Adrenal gland (tissue), 12 donors: ENCODE data around the gene CIZ1. TPM values are rescaled to one million over a fixed set of nuclear protein-coding genes. Genes with fewer than 3 reads are reported as not detected.

ENCODE experiments used
- DNase-seq, 7 donors: peaks; one replicate each; pipeline ENCODE4 v3.0.0-alpha.2; 2019 to 2020
- H3K27ac ChIP-seq, 5 donors: fragments of 200-600 bp; sonication (generic) in 4 of 5; 1 replicate in 3 of 5; 2 replicates in 2 of 5; pipeline versions ENCODE4 v1.5.1 to v1.8.0; 2016 to 2020; ENCODE audit warnings: mild to moderate bottlenecking in 1 of 5
- H3K27me3 ChIP-seq: fragments of 200-600 bp; 2 replicates; pipeline ENCODE4 v1.8.0; 2021
- H3K36me3 ChIP-seq, 2 donors: fragments of 200-600 bp; replicated peaks in 1 of 2; 1 replicate in 1 of 2; 2 replicates in 1 of 2; pipeline versions ENCODE4 v1.5.1 to v1.8.0; 2018 to 2022
- H3K4me1 ChIP-seq, 2 donors: fragments of 200-600 bp; replicated peaks in 1 of 2; 1 replicate in 1 of 2; 2 replicates in 1 of 2; pipeline versions ENCODE4 v1.5.1 to v1.8.0; 2018 to 2021
- H3K4me3 ChIP-seq, 4 donors: fragments of 200-600 bp; sonication (generic) in 3 of 4; one replicate each; pipeline ENCODE4 v1.5.1; 2016 to 2018
- H3K9me3 ChIP-seq, 3 donors: fragments of 200-600 bp; sonication (generic) in 1 of 3; replicated peaks in 1 of 3; 1 replicate in 2 of 3; 2 replicates in 1 of 3; pipeline versions ENCODE4 v1.5.1 to v1.8.0; 2016 to 2021
- POLR2A ChIP-seq, 2 donors: fragments of 450-650 bp; IDR thresholded peaks; one replicate each; pipeline ENCODE4 v1.6.1; 2017; ENCODE audit warnings: antibody characterized with exemption in 2 of 2, mild to moderate bottlenecking in 2 of 2, moderate library complexity in 1 of 2
- WGBS, 4 donors: extraction: QIAGEN DNeasy Blood & Tissue Kit in 2 of 4; methylation state at CpG; one replicate each; pipeline versions ENCODE4 v1.1.5 to v1.1.7; 2013 to 2017; 5-methylcytosine and 5-hydroxymethylcytosine counted together
- intact Hi-C, 2 donors: fragments of 100-400 bp; cut with DNase I; formaldehyde crosslinking; loops; one replicate each; pipeline versions ENCODE4 v1.14.1 to v1.15.0; 2022 to 2023
- polyA plus RNA-seq, 3 donors: library from polyadenylated mRNA; stranded (reverse); fragments of 200-250 nt in 2 of 3; fragments of 350-450 nt in 1 of 3; fragmentation: Illumina TruSeq in 1 of 3; extraction: RNeasy Lipid Tissue Mini Kit (QIAGEN cat#74804) in 1 of 3; gene quantifications; one replicate each; pipeline ENCODE4 v1.2.3, GENCODE V29; 2013 to 2014
- total RNA-seq, 9 donors: library from RNA; depleted of rRNA in 4 of 9; stranded (reverse); fragments of >200 nt in 4 of 9; fragments of 120-200 nt in 1 of 9; fragmentation: NEBNext Ultra II Directional in 1 of 9; extraction: Animal tissue kit (Norgen Biotek cat#: 25700) in 1 of 9; gene quantifications; one replicate each; pipeline versions ENCODE4 v1.1.0 to v1.2.4, GENCODE V29; 2013 to 2023
- TF ChIP-seq, protein P1 (sequence below), 6 experiments: fragments of 450-650 bp in 4 of 6; fragments of 200-600 bp in 2 of 6; sonication (generic) in 1 of 6; IDR thresholded peaks; 1 replicate in 5 of 6; 2 replicates in 1 of 6; pipeline versions ENCODE4 v1.5.1 to v1.8.0; 2016 to 2021; ENCODE audit warnings: antibody characterized with exemption in 6 of 6, mild to moderate bottlenecking in 2 of 6, moderate library complexity in 1 of 6
- donor health status: healthy with polysubstance abuse.
- donor health status: Bipolar disorder and iron deficiency.
- donor health status: DM: yes; HTN: yes; CAD: no.
- donor health status: DM: no; HTN: no; CAD: no.
- donor health status: DM: no; HTN: no; CAD: no.
- donor health status: DM: yes; HTN: yes; CAD: no.

CIZ1 gene
- total and polyA plus RNA-seq, 12 donors: 25.3 to 142 (median 80.4) TPM

DNA sequence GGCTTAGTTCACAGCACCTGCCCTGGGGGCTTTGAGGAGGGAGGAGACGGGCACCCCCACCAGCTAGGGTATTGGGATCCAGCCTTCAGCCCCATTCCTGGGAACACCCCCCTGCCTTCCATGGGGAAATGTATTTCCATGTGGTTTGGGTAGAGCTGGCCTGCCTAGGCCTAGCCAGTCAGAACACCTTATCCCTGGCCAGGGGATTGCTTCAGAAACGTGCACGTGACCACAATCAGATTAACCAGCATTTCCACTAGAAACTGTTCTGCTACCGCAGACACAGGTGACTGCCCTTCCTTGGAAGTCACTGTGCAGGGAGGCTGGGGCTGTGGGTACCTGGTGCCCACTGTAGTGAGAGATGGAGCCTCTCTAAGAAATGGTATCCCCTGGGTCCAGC, 17.3 kb downstream of the CIZ1 start:
- H3K4me1 ChIP-seq: peaks cover 24 to 33% of the 10 kb centered on the region in 2 donors
- H3K4me3 ChIP-seq: no peak overlapping the region
- 65 to 98% (median 88%) methylated on average over 4 of the region's 4 CpGs for WGBS, 4 donors
- intact Hi-C loops: no loop called here
- DNase-seq: peak in 1 of 7 donors; percentile 17
- no peaks in the 10 kb centered on the region for H3K9me3 ChIP-seq
- H3K27me3 ChIP-seq: no peaks in the 10 kb centered on the region
- no peak for TF ChIP-seq POLR2A (IDR thresholded peaks at IDR 0.05)
- TF ChIP-seq, protein P1, sequence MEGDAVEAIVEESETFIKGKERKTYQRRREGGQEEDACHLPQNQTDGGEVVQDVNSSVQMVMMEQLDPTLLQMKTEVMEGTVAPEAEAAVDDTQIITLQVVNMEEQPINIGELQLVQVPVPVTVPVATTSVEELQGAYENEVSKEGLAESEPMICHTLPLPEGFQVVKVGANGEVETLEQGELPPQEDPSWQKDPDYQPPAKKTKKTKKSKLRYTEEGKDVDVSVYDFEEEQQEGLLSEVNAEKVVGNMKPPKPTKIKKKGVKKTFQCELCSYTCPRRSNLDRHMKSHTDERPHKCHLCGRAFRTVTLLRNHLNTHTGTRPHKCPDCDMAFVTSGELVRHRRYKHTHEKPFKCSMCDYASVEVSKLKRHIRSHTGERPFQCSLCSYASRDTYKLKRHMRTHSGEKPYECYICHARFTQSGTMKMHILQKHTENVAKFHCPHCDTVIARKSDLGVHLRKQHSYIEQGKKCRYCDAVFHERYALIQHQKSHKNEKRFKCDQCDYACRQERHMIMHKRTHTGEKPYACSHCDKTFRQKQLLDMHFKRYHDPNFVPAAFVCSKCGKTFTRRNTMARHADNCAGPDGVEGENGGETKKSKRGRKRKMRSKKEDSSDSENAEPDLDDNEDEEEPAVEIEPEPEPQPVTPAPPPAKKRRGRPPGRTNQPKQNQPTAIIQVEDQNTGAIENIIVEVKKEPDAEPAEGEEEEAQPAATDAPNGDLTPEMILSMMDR (IDR thresholded peaks at IDR 0.05): no peak
- H3K27ac ChIP-seq: peak overlapping the region; percentile 39 to 92 (median 87)
- H3K36me3 ChIP-seq: peaks cover 0 to 62% of the 10 kb centered on the region in 2 donors

DNA sequence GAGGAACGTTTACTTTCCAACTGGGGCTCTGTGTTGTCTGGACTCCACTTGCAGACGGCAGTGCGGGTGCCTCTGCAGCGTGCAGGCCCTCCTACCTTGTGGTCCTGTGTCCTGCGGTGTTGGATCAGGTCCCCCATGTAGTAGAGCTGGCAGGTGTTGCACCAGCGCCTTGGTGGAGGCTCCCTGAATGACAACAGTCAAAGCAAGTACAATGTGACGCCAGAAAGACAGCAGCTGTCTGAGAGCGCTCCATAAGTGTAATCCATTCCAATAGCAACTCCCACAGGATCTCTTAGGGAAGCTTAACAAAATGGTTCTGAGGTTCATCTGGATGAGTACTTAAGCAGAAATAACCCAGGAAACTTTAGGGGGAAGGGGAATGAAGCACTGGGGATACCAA, 21.4 kb downstream of the CIZ1 start:
- Histone ChIP-seq H3K4me1 (peaks cover 5 to 6% of the 10 kb centered on the region in 2 donors), H3K36me3 (peaks cover 0 to 58% of the 10 kb centered on the region in 2 donors), H3K27ac (no peak overlapping the region), H3K9me3 (no peaks in the 10 kb centered on the region), H3K4me3 (no peak overlapping the region), H3K27me3 (no peaks in the 10 kb centered on the region)
- DNase-seq: no peak
- TF ChIP-seq, protein P1 (IDR thresholded peaks at IDR 0.05): no peak
- TF ChIP-seq POLR2A (IDR thresholded peaks at IDR 0.05): no peak
- intact Hi-C loops: no loop called here
- 90 to 97% (median 92%) methylated on average over 2 to 8 of the region's 8 CpGs for WGBS, 4 donors

DNA sequence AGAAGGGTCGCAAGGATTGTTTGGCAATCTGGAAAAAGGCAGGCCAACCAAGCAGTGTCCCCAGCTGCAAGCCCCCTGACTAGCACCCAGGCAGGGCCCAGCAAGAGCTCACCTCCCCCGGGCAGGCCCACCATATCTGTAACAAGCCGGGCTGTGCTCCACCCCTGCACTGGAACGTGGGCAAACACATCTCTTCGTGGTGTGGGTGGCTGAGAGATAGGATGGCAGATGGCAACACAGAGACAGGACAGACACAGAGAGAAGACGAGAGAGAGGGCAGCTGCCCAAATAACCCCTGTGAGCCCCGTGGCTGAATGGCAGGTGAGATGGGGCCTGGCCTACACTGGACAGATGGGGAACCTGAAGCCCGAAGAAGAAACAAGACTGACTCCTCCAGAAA, 21.9 kb downstream of the CIZ1 start:
- Histone ChIP-seq H3K4me1 (peaks cover 5 to 6% of the 10 kb centered on the region in 2 donors), H3K36me3 (peaks cover 0 to 57% of the 10 kb centered on the region in 2 donors), H3K27me3 (no peaks in the 10 kb centered on the region), H3K4me3 (no peak overlapping the region), H3K27ac (no peak overlapping the region), H3K9me3 (no peaks in the 10 kb centered on the region)
- WGBS, 4 donors: 85 to 89% (median 86%) methylated on average over 6 to 8 of the region's 8 CpGs
- no peak for TF ChIP-seq POLR2A (IDR thresholded peaks at IDR 0.05)
- TF ChIP-seq, protein P1 (IDR thresholded peaks at IDR 0.05): no peak
- no peak for DNase-seq
- intact Hi-C loops: no loop called here

DNA sequence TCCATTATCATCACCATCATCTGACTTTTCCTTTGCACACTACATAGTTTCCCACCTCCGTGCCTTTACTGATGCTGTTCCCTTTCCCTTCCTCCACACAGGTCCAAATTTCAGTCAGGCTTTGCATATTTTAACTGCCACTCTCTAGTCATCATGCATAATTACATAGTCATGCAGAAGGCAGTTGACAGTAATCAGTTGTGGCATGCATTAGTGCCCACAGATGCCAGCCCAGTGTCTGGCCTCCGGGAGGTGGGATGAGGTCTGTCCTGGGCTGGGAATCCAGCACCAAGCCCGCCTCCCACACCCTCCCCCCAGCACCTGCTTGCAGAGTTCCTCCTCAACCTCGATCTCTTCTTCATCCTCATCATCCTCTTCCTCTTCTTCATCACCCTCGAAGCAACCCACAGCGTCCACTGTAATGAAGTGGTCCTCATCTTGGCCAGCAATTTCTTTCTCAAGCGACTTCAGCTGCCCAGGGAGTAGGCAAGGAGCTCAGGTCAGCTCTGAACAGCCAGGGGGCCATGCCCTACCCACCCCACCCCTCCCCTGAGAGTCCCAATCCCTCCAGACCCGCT, 22.6 kb downstream of the CIZ1 start:
- intact Hi-C loops: no loop called here
- WGBS, 4 donors: 91 to 93% (median 92%) methylated on average over 7 to 8 of the region's 8 CpGs
- H3K4me1 ChIP-seq: peaks cover 10 to 11% of the 10 kb centered on the region in 2 donors
- H3K4me3 ChIP-seq: no peak overlapping the region
- DNase-seq: no peak
- TF ChIP-seq, protein P1 (IDR thresholded peaks at IDR 0.05): no peak
- TF ChIP-seq POLR2A (IDR thresholded peaks at IDR 0.05): no peak
- no peak overlapping the region for H3K27ac ChIP-seq
- H3K9me3 ChIP-seq: no peaks in the 10 kb centered on the region
- H3K27me3 ChIP-seq: no peaks in the 10 kb centered on the region
- H3K36me3 ChIP-seq: peaks cover 0 to 57% of the 10 kb centered on the region in 2 donors
